ENCODE data around the gene CDC5L. TPM values are rescaled to one million over a fixed set of nuclear protein-coding genes. Genes with fewer than 3 reads are reported as not detected.

CDC5L gene
- total RNA-seq, 4 donors from 2014 or later = 10.0 to 19.3 (median 14.7) TPM

DNA sequence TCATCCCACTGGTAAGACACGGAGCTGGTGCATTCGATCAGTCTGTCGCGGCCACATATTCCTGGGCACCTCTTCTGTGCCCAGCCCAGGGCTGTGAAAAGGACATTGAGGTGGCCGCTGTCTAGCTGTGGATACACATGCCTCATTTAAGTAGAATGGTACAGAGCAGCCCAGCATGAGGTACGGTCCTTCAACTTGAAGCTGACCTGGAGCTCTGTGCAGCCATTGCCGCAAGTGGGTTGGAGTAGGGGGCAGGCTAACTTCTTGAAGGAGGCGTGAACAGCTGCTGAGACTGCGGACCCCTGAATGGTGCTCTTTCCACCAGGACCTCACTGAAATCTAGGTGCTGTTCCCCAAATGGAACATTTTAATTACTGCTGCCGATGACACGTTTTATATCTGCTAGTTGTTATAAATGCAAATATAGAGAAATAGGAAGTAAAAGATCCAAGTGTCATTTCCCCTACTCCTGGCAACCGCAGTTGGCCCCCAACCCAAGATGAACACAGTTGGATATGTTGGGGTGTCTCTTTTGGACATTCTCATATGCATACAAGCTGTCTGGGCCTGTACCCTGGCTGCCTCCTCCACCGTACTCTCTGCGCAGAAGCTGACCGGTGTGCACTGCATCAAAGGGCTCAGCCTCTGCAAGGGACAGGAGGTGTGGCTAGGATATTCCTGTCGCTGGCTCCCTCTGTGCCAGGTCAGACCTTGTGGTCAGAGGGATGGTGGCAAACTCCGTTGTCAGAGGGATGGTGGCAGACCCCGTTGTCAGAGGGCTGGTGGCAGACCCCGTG lies 86.1 kb downstream of the CDC5L start:
- TF ChIP-seq, protein P1, sequence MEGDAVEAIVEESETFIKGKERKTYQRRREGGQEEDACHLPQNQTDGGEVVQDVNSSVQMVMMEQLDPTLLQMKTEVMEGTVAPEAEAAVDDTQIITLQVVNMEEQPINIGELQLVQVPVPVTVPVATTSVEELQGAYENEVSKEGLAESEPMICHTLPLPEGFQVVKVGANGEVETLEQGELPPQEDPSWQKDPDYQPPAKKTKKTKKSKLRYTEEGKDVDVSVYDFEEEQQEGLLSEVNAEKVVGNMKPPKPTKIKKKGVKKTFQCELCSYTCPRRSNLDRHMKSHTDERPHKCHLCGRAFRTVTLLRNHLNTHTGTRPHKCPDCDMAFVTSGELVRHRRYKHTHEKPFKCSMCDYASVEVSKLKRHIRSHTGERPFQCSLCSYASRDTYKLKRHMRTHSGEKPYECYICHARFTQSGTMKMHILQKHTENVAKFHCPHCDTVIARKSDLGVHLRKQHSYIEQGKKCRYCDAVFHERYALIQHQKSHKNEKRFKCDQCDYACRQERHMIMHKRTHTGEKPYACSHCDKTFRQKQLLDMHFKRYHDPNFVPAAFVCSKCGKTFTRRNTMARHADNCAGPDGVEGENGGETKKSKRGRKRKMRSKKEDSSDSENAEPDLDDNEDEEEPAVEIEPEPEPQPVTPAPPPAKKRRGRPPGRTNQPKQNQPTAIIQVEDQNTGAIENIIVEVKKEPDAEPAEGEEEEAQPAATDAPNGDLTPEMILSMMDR (IDR thresholded peaks at IDR 0.05) = no peak
- no peak for TF ChIP-seq POLR2A (IDR thresholded peaks at IDR 0.05)
- 71 to 72% methylated on average over 12 to 14 of the region's 19 CpGs for whole genome bisulfite sequencing, 2 donors
- H3K27ac ChIP-seq = no peak overlapping the region
- intact Hi-C loops (cut with DNase I) = loop anchor here (10.0 kb wide), 1 partner anchor 161 kb away; no protein-coding TSS in a partner anchor
- peaks cover 0 to 21% (median 4%) of the 10 kb centered on the region in 3 donors for H3K4me1 ChIP-seq
- H3K4me3 ChIP-seq = no peak overlapping the region
- no peaks in the 10 kb centered on the region for H3K36me3 ChIP-seq
- H3K27me3 ChIP-seq = peaks cover 0 to 23% (median 0%) of the 10 kb centered on the region in 4 donors
- DNase-seq = no peak
- H3K9me3 ChIP-seq = no peaks in the 10 kb centered on the region

DNA sequence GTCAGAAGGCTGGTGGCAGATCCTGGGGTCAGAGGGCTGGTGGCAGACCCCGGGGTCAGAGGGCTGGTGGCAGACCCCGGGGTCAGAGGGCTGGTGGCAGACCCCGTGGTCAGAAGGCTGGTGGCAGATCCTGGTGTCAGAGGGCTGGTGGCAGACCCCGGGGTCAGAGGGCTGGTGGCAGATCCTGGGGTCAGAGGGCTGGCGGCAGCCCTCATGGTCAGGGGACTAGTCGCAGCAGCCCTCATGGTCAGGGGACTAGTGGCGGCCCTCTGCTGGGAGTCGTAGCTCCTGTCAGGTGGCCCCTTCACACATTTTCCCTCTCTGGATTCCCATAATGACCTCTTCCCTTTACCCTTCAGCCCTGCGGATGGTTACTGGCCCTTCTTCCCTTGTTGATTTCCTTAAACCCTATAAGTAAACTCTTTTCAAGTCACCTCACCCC lies 86.7 kb downstream of the CDC5L start:
- H3K4me1 ChIP-seq = peaks cover 0 to 23% (median 4%) of the 10 kb centered on the region in 3 donors
- H3K4me3 ChIP-seq = no peak overlapping the region
- DNase-seq = no peak
- intact Hi-C loops (cut with DNase I) = loop anchor here (10.0 kb wide), 1 partner anchor 161 kb away; no protein-coding TSS in a partner anchor
- WGBS, 2 donors = 76 to 89% methylated on average over 2 to 6 of the region's 9 CpGs
- no peak for TF ChIP-seq POLR2A (IDR thresholded peaks at IDR 0.05)
- TF ChIP-seq, protein P1 (IDR thresholded peaks at IDR 0.05) = no peak
- H3K27me3 ChIP-seq = peaks cover 0 to 23% (median 0%) of the 10 kb centered on the region in 4 donors
- no peaks in the 10 kb centered on the region for H3K36me3 ChIP-seq
- H3K9me3 ChIP-seq = no peaks in the 10 kb centered on the region
- no peak overlapping the region for H3K27ac ChIP-seq

DNA sequence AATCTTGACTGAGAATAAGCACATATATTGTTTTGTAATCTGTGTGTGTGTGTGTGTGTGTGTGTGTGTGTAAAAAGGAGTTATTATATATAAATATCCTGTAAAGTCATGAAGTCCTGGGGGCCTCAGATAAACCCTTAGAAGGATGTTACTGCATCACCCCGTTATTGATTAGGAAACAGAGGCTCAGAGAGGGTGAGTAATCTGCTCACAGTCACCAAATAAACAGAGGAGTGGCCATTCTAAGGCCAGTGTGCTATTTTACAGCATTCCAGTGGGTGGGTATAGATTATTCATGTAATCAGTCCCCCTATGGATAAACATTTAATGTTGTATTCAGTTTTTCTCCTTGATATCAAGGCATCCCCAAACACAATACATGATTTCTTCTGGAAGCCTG lies 87.1 kb downstream of the CDC5L start:
- peaks cover 0 to 23% (median 0%) of the 10 kb centered on the region in 4 donors for H3K27me3 ChIP-seq
- no peak for TF ChIP-seq POLR2A (IDR thresholded peaks at IDR 0.05)
- TF ChIP-seq, protein P1 (IDR thresholded peaks at IDR 0.05) = no peak
- no peaks in the 10 kb centered on the region for H3K9me3 ChIP-seq
- H3K4me3 ChIP-seq = no peak overlapping the region
- WGBS, 2 donors = 14 to 25% methylated on average over 1 of the region's 1 CpG
- H3K4me1 ChIP-seq = peaks cover 0 to 22% (median 4%) of the 10 kb centered on the region in 3 donors
- no peak for DNase-seq
- H3K27ac ChIP-seq = no peak overlapping the region
- intact Hi-C loops (cut with DNase I) = loop anchor here (10.0 kb wide), 1 partner anchor 160 kb away; no protein-coding TSS in a partner anchor
- H3K36me3 ChIP-seq = no peaks in the 10 kb centered on the region

DNA sequence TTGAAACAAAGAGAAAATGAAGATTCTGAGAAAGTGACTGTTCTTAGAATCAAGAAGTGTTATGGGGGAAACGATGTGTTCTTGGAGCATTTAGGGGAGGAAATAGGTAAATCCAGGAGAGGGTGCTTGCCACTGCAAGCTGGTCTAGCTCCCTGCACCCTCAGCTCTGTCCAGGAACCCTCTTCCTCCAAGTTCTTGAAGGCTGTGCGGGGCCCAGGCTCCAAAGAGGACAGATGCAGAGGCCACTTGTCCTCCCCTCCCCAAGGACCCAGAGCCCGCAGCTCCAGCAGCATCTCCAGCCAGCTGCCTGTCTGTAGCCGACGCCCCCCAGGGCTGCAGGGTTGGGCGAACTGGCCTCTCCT lies 87.9 kb downstream of the CDC5L start:
- no peak for DNase-seq
- intact Hi-C loops (cut with DNase I) = loop anchor here (10.0 kb wide), 1 partner anchor 159 kb away; no protein-coding TSS in a partner anchor
- Histone ChIP-seq H3K4me3 (no peak overlapping the region), H3K9me3 (no peaks in the 10 kb centered on the region), H3K36me3 (no peaks in the 10 kb centered on the region), H3K4me1 (peaks cover 0 to 16% (median 4%) of the 10 kb centered on the region in 3 donors), H3K27ac (no peak overlapping the region), H3K27me3 (peaks cover 0 to 23% (median 0%) of the 10 kb centered on the region in 4 donors)
- WGBS, 2 donors = 19 to 56% methylated on average over 1 to 4 of the region's 6 CpGs
- TF ChIP-seq, protein P1 (IDR thresholded peaks at IDR 0.05) = no peak
- no peak for TF ChIP-seq POLR2A (IDR thresholded peaks at IDR 0.05)

Measured in esophagus squamous epithelium (tissue), 5 donors.